ENCODE data around the gene ZNF480. TPM values are rescaled to one million over a fixed set of nuclear protein-coding genes. Genes with fewer than 3 reads are reported as not detected.

The ZNF480 gene
- total and polyA plus RNA-seq, 11 donors: 9.8 to 20.2 (median 13.3) TPM

DNA sequence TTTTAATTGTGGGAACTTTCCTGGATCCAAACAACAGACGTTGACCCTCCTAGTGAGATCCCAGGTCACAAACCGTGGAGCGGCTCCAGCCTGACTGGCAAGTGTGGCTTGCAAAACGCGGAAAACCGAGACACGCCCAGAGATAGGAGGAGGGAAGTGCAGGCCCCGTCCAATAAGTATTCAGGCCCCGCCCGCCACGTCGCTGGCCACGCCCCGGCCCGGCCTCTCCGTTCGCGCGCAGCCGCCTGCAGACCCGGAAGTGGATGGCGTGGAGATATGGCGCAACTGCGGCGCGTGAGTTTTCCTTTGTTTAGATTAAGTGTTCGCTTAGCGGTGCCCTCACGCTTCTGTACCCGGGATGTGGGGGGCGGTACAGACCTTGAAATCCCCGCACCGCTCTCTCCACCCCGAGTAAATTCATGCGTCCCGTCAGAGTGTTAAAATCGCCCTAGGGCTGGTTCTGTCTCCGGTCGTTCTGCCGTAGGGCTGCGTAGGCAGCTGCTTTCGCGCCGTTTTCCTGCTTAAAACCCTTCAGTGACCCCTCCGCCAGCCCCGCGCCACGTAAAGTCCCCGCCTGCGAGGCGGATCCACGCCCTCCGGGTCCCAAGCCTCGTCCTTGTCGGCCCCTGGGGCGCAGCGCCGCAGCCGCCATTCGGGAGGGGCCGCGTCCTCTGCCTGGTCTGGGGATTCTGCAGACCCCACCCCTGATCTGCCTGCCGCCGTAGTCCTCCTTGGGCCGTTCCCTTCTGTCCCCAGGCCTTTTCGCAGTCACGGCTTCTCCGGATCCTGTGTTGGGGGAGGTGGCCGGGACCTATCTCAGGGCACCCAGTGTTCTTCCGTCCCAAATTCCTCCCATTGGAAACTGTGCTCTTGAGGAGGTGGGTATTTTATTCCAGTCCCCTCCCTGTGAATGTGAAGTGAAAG, 27.4 kb upstream of the ZNF480 start, which contains the start of gene ZNF766:
ZNF766 (plus strand) TSS at position 250 of the 924 bp plus-strand sequence; CDS start at position 277, 27 bp downstream.
- H3K4me3 ChIP-seq: peak within 1 kb of the TSS; percentile 61 to 99 (median 92)
- 0 to 1% (median 0%) methylated on average over 32 to 70 of the region's 70 CpGs for WGBS, 4 donors
- intact Hi-C loops (cut with DNase I): loop anchor here in 3 of 10 donors (2.0 kb wide), 1 partner anchor 27 kb away; the partner anchor contains the start of gene ZNF480 (in 3 of the 3)
- ATAC-seq: peak; percentile 100
- H3K36me3 ChIP-seq: peaks cover 0 to 12% (median 0%) of the 10 kb centered on the region in 9 donors
- peak; percentile 8 to 93 for TF ChIP-seq POLR2A (IDR thresholded peaks at IDR 0.05)
- TF ChIP-seq, protein P1, sequence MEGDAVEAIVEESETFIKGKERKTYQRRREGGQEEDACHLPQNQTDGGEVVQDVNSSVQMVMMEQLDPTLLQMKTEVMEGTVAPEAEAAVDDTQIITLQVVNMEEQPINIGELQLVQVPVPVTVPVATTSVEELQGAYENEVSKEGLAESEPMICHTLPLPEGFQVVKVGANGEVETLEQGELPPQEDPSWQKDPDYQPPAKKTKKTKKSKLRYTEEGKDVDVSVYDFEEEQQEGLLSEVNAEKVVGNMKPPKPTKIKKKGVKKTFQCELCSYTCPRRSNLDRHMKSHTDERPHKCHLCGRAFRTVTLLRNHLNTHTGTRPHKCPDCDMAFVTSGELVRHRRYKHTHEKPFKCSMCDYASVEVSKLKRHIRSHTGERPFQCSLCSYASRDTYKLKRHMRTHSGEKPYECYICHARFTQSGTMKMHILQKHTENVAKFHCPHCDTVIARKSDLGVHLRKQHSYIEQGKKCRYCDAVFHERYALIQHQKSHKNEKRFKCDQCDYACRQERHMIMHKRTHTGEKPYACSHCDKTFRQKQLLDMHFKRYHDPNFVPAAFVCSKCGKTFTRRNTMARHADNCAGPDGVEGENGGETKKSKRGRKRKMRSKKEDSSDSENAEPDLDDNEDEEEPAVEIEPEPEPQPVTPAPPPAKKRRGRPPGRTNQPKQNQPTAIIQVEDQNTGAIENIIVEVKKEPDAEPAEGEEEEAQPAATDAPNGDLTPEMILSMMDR (IDR thresholded peaks at IDR 0.05): no peak
- DNase-seq: peak; percentile 97 to 98 (median 98)
- H3K9me3 ChIP-seq: no peaks in the 10 kb centered on the region
- H3K27me3 ChIP-seq: no peaks in the 10 kb centered on the region
- H3K4me1 ChIP-seq: peaks cover 4 to 28% (median 15%) of the 10 kb centered on the region in 12 donors
- H3K27ac ChIP-seq: peak within 1 kb of the TSS; percentile 79 to 98 (median 91)

DNA sequence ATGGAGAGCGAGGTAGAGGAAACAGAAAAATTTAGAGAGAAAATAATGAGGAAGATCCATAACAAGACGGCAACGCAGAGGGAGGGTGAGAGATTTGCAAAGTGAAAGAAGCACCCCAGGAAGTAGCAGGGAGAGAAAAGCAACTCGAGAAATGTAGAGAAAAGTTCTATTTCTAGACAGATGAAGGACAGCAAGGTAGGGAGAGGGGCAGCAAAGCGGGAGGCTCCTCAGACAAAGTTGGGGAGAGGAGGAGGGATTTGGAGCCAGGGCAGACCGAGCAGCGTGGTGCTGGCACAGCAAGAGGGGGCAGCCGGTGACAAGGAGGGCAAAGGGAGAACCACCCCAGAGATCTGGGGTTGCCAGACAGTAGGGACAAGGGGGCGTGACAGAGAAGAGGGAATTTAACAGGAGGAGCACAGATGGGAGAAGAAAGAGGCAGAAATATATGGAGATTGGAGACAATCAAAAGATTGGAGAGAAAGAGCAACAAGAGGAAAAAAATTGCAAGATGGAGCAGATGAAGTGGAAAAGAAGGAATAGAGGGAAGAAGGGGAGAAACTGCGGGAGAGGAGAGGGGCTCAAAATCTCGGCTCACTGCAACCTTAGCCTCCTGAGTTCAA, 26.6 kb upstream of the ZNF480 start:
- no peak for TF ChIP-seq POLR2A (IDR thresholded peaks at IDR 0.05)
- TF ChIP-seq, protein P1 (IDR thresholded peaks at IDR 0.05): no peak
- Histone ChIP-seq H3K9me3 (no peaks in the 10 kb centered on the region), H3K4me3 (peak overlapping the region; percentile 61 to 99 (median 92)), H3K27me3 (no peaks in the 10 kb centered on the region), H3K27ac (peak overlapping the region; percentile 79 to 98 (median 91)), H3K36me3 (peaks cover 0 to 12% (median 0%) of the 10 kb centered on the region in 9 donors), H3K4me1 (peaks cover 4 to 28% (median 15%) of the 10 kb centered on the region in 12 donors)
- ATAC-seq (peak in 1 of 4 donors; percentile 17), DNase-seq (peak in 2 of 5 donors; percentile 19 to 30)
- intact Hi-C loops (cut with DNase I): no loop called here
- 9 to 12% (median 11%) methylated on average over 11 of the region's 11 CpGs for WGBS, 4 donors

DNA sequence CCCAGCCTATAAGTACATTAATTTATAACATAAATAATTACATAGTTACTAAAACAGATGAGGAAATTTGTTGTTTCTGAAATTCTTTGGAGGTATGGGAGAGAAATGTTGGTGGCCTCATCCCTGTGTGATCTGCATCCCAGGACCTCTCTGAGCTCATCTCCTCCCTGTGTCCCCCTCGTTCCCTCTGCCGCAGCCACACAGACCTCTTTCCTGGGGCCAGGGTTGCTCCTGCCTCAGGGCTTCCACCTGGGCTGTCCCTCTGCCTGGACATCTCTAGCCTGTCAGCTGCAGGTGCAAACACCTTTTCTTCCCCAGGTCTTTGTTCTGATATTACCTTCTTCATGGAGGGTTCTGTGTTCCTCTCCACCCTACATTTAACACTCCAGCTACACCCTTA, 23.7 kb upstream of the ZNF480 start:
- Histone ChIP-seq H3K9me3 (no peaks in the 10 kb centered on the region), H3K27me3 (no peaks in the 10 kb centered on the region), H3K4me3 (no peak overlapping the region), H3K4me1 (peaks cover 4 to 37% (median 20%) of the 10 kb centered on the region in 12 donors), H3K36me3 (peaks cover 0 to 15% (median 0%) of the 10 kb centered on the region in 9 donors), H3K27ac (no peak overlapping the region)
- ATAC-seq (no peak), DNase-seq (no peak)
- intact Hi-C loops (cut with DNase I): no loop called here
- TF ChIP-seq, protein P1 (IDR thresholded peaks at IDR 0.05): no peak
- no peak for TF ChIP-seq POLR2A (IDR thresholded peaks at IDR 0.05)
- 91 to 100% (median 97%) methylated on average over 2 of the region's 2 CpGs for WGBS, 4 donors

DNA sequence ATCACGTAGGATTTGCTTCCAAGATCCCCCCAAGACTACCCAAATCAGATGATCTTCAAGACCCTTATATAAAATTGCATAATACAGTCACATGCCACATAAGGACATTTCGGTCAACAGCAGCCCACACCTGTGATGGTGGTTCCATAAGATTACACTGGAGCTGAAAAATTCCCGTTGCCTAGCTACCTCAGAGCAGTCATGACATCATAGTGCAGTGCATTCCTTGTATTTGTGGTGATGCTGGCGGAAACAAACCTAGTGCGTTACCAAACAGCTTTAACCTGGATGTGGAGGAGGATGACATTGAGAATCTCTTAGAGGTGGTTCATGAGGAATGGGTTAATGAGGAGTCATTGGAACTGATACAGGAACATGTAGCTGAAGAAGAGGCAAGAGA, 22.8 kb upstream of the ZNF480 start:
- Histone ChIP-seq H3K9me3 (peaks cover 0 to 9% (median 0%) of the 10 kb centered on the region in 12 donors), H3K27ac (no peak overlapping the region), H3K36me3 (peaks cover 0 to 15% (median 0%) of the 10 kb centered on the region in 9 donors), H3K27me3 (no peaks in the 10 kb centered on the region), H3K4me1 (peaks cover 4 to 31% (median 16%) of the 10 kb centered on the region in 12 donors), H3K4me3 (no peak overlapping the region)
- no peak for DNase-seq
- intact Hi-C loops (cut with DNase I): no loop called here
- ATAC-seq: no peak
- TF ChIP-seq POLR2A (IDR thresholded peaks at IDR 0.05): no peak
- TF ChIP-seq, protein P1 (IDR thresholded peaks at IDR 0.05): no peak
- 78 to 97% (median 92%) methylated on average over 5 of the region's 5 CpGs for WGBS, 4 donors
